Stomach (tissue), 9 donors: Measurements from ENCODE around the gene VWA2. TPM values are rescaled to one million over a fixed set of nuclear protein-coding genes. Genes with fewer than 3 reads are reported as not detected.

Experiments used
- DNase-seq, 2 donors: peaks; one replicate each; pipeline versions ENCODE4 v3.0.0 to v3.0.0-alpha.2; 2013 to 2019
- H3K27ac ChIP-seq, 5 donors: fragments of 200-600 bp in 4 of 5; sonication (generic) in 4 of 5; one replicate each; pipeline ENCODE4 v1.5.1; 2013 to 2019; ENCODE audit warnings: mild to moderate bottlenecking in 1 of 5, moderate library complexity in 1 of 5
- H3K27me3 ChIP-seq, 3 donors: fragments of 200-600 bp; sonication (generic); one replicate each; pipeline ENCODE4 v1.5.1; 2017 to 2019; ENCODE audit warnings: mixed run types in 1 of 3
- H3K36me3 ChIP-seq, 4 donors: fragments of 200-600 bp; sonication (generic); 1 replicate in 3 of 4; 2 replicates in 1 of 4; pipeline ENCODE4 v1.5.1; 2016 to 2019
- H3K4me1 ChIP-seq, 4 donors: fragments of 200-600 bp; sonication (generic); one replicate each; pipeline ENCODE4 v1.5.1; 2016 to 2019
- H3K4me3 ChIP-seq, 4 donors: fragments of 200-600 bp; sonication (generic) in 3 of 4; one replicate each; pipeline ENCODE4 v1.5.1; 2016 to 2019; ENCODE audit warnings: mild to moderate bottlenecking in 1 of 4
- H3K9me3 ChIP-seq, 4 donors: fragments of 200-600 bp; sonication (generic); one replicate each; pipeline ENCODE4 v1.5.1; 2016 to 2019
- CTCF ChIP-seq, 7 experiments: fragments of 450-650 bp in 4 of 7; fragments of 200-600 bp in 3 of 7; sonication (generic) in 3 of 7; IDR thresholded peaks; one replicate each; pipeline ENCODE4 v1.5.1; 2016 to 2019; ENCODE audit warnings: antibody characterized with exemption in 7 of 7, control low read depth in 2 of 7, mild to moderate bottlenecking in 1 of 7
- EP300 ChIP-seq: sonication (generic); formaldehyde crosslinking; IDR thresholded peaks from one replicate; pipeline ENCODE4 v1.6.1; 2017; ENCODE audit warnings: antibody characterized with exemption
- POLR2A ChIP-seq, 4 donors: fragments of 450-650 bp; IDR thresholded peaks; one replicate each; pipeline ENCODE4 v1.6.1; 2016; ENCODE audit warnings: antibody characterized with exemption in 4 of 4, control low read depth in 2 of 4, mild to moderate bottlenecking in 1 of 4, moderate library complexity in 1 of 4
- POLR2AphosphoS5 ChIP-seq, 3 donors: sonication (generic); formaldehyde crosslinking; IDR thresholded peaks; one replicate each; pipeline ENCODE4 v1.6.1; 2016; ENCODE audit warnings: antibody characterized with exemption in 3 of 3
- WGBS, 5 donors: extraction: QIAGEN DNeasy Blood & Tissue Kit in 3 of 5; methylation state at CpG; one replicate each; pipeline versions ENCODE4 v1.1.5 to v1.1.7; 2013 to 2018; 5-methylcytosine and 5-hydroxymethylcytosine counted together
- intact Hi-C: fragments of 100-400 bp; cut with DNase I; formaldehyde crosslinking; loops from one replicate; pipeline ENCODE4 v1.15.1; 2023; ENCODE audit warnings: low total_unique reads
- polyA plus RNA-seq, 3 donors: library from polyadenylated mRNA; stranded (reverse); fragments of 200-250 nt; gene quantifications; one replicate each; pipeline ENCODE4 v1.2.3, GENCODE V29; 2013
- total RNA-seq, 5 donors: library from RNA; depleted of rRNA; stranded (reverse); fragments of >200 nt; gene quantifications; one replicate each; pipeline versions ENCODE4 v1.1.0 to v1.2.3, GENCODE V29; 2014 to 2016
- donor health status: healthy with polysubstance abuse.
- donor health status: Bipolar disorder and iron deficiency.
- donor health status: healthy.

Gene VWA2
- total and polyA plus RNA-seq, 8 donors, result 0.46 to 20.7 (median 5.8) TPM

- Histone ChIP-seq H3K36me3 (no peaks in the 10 kb centered on the region), H3K27ac (no peak overlapping the region), H3K9me3 (no peaks in the 10 kb centered on the region), H3K4me3 (no peak overlapping the region), H3K27me3 (peaks cover 0 to 10% (median 0%) of the 10 kb centered on the region in 3 donors), H3K4me1 (no peaks in the 10 kb centered on the region)
- TF ChIP-seq POLR2A (IDR thresholded peaks at IDR 0.05), result no peak
- DNase-seq, result no peak
- WGBS, 5 donors, result 87 to 94% (median 90%) methylated on average over 4 of the region's 4 CpGs
- intact Hi-C loops, result no loop called here
Observed at GRCh38 chr10:114199239-114199638, 39.8 kb upstream of the VWA2 start.

- Histone ChIP-seq H3K4me1 (peaks cover 0 to 4% (median 0%) of the 10 kb centered on the region in 4 donors), H3K27me3 (peaks cover 0 to 8% (median 0%) of the 10 kb centered on the region in 3 donors), H3K27ac (no peak overlapping the region), H3K4me3 (no peak overlapping the region), H3K36me3 (no peaks in the 10 kb centered on the region), H3K9me3 (no peaks in the 10 kb centered on the region)
- 78 to 88% (median 85%) methylated on average over 3 of the region's 3 CpGs for WGBS, 5 donors
- no peak for DNase-seq
- intact Hi-C loops, result no loop called here
- TF ChIP-seq EP300 (no peak), POLR2AphosphoS5 (IDR thresholded peaks at IDR 0.05) (no peak), CTCF (IDR thresholded peaks at IDR 0.05) (no peak), POLR2A (IDR thresholded peaks at IDR 0.05) (no peak)
Observed at GRCh38 chr10:114202812-114203211, 36.2 kb upstream of the VWA2 start.

GRCh38 chr10:114206902-114207301 lies 32.2 kb upstream of the VWA2 start:
- intact Hi-C loops, result no loop called here
- 51 to 68% (median 61%) methylated on average over 2 of the region's 2 CpGs for WGBS, 5 donors

GRCh38 chr10:114207349-114207748 lies 31.7 kb upstream of the VWA2 start:
- TF ChIP-seq CTCF (IDR thresholded peaks at IDR 0.05), result no peak
- TF ChIP-seq EP300, result no peak
- TF ChIP-seq POLR2AphosphoS5 (IDR thresholded peaks at IDR 0.05), result no peak
- TF ChIP-seq POLR2A (IDR thresholded peaks at IDR 0.05), result no peak
- Histone ChIP-seq H3K27me3 (no peaks in the 10 kb centered on the region), H3K4me1 (peaks cover 0 to 4% (median 0%) of the 10 kb centered on the region in 4 donors), H3K36me3 (no peaks in the 10 kb centered on the region), H3K27ac (no peak overlapping the region), H3K4me3 (no peak overlapping the region), H3K9me3 (no peaks in the 10 kb centered on the region)
- WGBS, 5 donors, result 67 to 89% (median 74%) methylated on average over 1 of the region's 1 CpG
- intact Hi-C loops, result no loop called here
- no peak for DNase-seq

More at GRCh38 chr10:114206902-114207301, 32.2 kb upstream of the VWA2 start:
- TF ChIP-seq EP300, result no peak
- TF ChIP-seq POLR2AphosphoS5 (IDR thresholded peaks at IDR 0.05), result no peak
- TF ChIP-seq CTCF (IDR thresholded peaks at IDR 0.05), result no peak
- TF ChIP-seq POLR2A (IDR thresholded peaks at IDR 0.05), result no peak
- Histone ChIP-seq H3K27ac (no peak overlapping the region), H3K36me3 (no peaks in the 10 kb centered on the region), H3K4me1 (peaks cover 0 to 4% (median 0%) of the 10 kb centered on the region in 4 donors), H3K27me3 (no peaks in the 10 kb centered on the region), H3K9me3 (no peaks in the 10 kb centered on the region), H3K4me3 (no peak overlapping the region)
- DNase-seq, result no peak

GRCh38 chr10:114208351-114208750 lies 30.7 kb upstream of the VWA2 start:
- intact Hi-C loops, result no loop called here
- H3K36me3 ChIP-seq, result no peaks in the 10 kb centered on the region
- DNase-seq, result no peak
- TF ChIP-seq POLR2AphosphoS5 (IDR thresholded peaks at IDR 0.05) (no peak), EP300 (no peak), POLR2A (IDR thresholded peaks at IDR 0.05) (no peak), CTCF (IDR thresholded peaks at IDR 0.05) (no peak)
- H3K9me3 ChIP-seq, result no peaks in the 10 kb centered on the region
- no peak overlapping the region for H3K4me3 ChIP-seq
- H3K27ac ChIP-seq, result no peak overlapping the region
- H3K4me1 ChIP-seq, result peaks cover 0 to 4% (median 0%) of the 10 kb centered on the region in 4 donors
- 91 to 100% (median 97%) methylated on average over 2 of the region's 2 CpGs for WGBS, 5 donors
- no peaks in the 10 kb centered on the region for H3K27me3 ChIP-seq
